Esophagus (tissue), 2 donors: ENCODE measurements around the gene SYNE4. TPM values are rescaled to one million over a fixed set of nuclear protein-coding genes. Genes with fewer than 3 reads are reported as not detected.
"Not testable (repeated sequence)": the region's sequence is repeated elsewhere in the genome, so short reads cannot be mapped to it uniquely, and the experiment has no call there.

Experiments
- H3K27ac ChIP-seq, 2 donors: one replicate each; pipeline ENCODE4 v1.5.1; 2013; ENCODE audit warnings: low read depth in 2 of 2, mild to moderate bottlenecking in 2 of 2, inconsistent platforms in 1 of 2, low read length in 1 of 2, moderate library complexity in 1 of 2
- H3K27me3 ChIP-seq, 2 donors: one replicate each; pipeline ENCODE4 v1.6.1; 2013; ENCODE audit warnings: low read length in 2 of 2, control low read depth in 1 of 2, mild to moderate bottlenecking in 1 of 2; ENCODE audit not compliant: insufficient read depth in 2 of 2, control insufficient read depth in 1 of 2
- H3K36me3 ChIP-seq, 2 donors: one replicate each; pipeline ENCODE4 v1.6.1; 2013; ENCODE audit warnings: low read length in 1 of 2; ENCODE audit not compliant: control insufficient read depth in 2 of 2, insufficient read depth in 2 of 2
- H3K4me1 ChIP-seq, 2 donors: one replicate each; pipeline ENCODE4 v1.6.1; 2013; ENCODE audit warnings: low read length in 1 of 2; ENCODE audit not compliant: control insufficient read depth in 2 of 2, insufficient read depth in 2 of 2
- H3K4me3 ChIP-seq, 2 donors: one replicate each; pipeline ENCODE4 v1.5.1; 2013; ENCODE audit warnings: low read length in 2 of 2, mild to moderate bottlenecking in 2 of 2, low read depth in 1 of 2, moderate library complexity in 1 of 2
- H3K9me3 ChIP-seq, 2 donors: one replicate each; pipeline ENCODE4 v1.6.1; 2013; ENCODE audit warnings: mild to moderate bottlenecking in 2 of 2, low read depth in 1 of 2, low read length in 1 of 2, moderate library complexity in 1 of 2; ENCODE audit not compliant: control insufficient read depth in 2 of 2, insufficient read depth in 1 of 2
- WGBS, 2 donors: extraction: QIAGEN DNeasy Blood & Tissue Kit; methylation state at CpG; one replicate each; pipeline ENCODE4 v1.1.7; 2013; 5-methylcytosine and 5-hydroxymethylcytosine counted together
- polyA plus RNA-seq, 2 donors: library from polyadenylated mRNA; stranded (reverse); fragments of 200-250 nt; gene quantifications; one replicate each; pipeline ENCODE4 v1.2.3, GENCODE V29; 2013
- donor health status: healthy with polysubstance abuse.
- donor health status: Bipolar disorder and iron deficiency.

Gene SYNE4
- polyA plus RNA-seq, 2 donors, result 0.87 to 2.7 TPM

DNA sequence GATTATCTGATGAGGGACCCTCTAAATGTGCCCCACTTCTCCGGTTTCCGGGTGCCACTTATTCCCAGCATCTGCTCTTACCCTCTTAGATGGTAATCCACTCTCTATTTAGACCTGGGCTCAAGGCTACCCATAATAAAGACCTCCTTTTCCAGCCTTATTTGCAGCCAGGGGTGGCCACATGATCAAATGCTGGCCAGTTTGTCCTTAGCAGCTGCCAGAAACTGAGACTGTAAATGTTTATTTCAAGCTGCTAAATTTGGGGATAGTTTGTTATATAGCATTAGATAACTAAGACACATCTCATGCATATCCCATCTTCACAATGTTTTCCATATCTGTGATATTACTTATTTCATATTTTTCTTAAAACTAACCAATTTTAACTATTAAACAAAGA is 35.3 kb upstream of the SYNE4 start:
- no peaks in the 10 kb centered on the region for H3K4me1 ChIP-seq
- H3K4me3 ChIP-seq, result no peak overlapping the region
- 76 to 85% methylated on average over 2 of the region's 2 CpGs for WGBS, 2 donors
- no peaks in the 10 kb centered on the region for H3K27me3 ChIP-seq
- H3K9me3 ChIP-seq, result no peaks in the 10 kb centered on the region
- no peak overlapping the region for H3K27ac ChIP-seq
- H3K36me3 ChIP-seq, result peaks cover 0 to 7% of the 10 kb centered on the region in 2 donors

DNA sequence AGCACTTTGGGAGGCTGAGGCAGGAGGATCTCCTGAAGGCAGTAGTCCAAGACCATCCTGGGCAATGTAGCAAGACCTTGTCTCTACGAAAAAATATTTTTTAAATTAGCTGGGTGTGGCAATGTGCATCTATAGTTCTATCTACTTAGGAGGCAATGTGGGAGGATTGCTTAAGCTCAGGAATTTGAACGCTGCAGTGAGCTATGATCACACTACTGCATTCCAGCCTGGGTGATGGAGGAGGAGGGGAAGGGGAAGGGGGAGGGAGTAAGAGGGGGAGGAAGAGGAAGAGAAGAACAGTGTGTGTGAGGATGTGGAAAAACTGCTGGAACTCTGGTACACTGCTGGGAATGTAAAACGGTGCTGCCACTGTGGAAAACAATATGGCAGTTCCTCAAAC is 33.2 kb upstream of the SYNE4 start:
- Histone ChIP-seq H3K4me1 (no peaks in the 10 kb centered on the region), H3K9me3 (no peaks in the 10 kb centered on the region), H3K36me3 (peaks cover 0 to 7% of the 10 kb centered on the region in 2 donors), H3K27me3 (no peaks in the 10 kb centered on the region), H3K27ac (no peak overlapping the region), H3K4me3 (no peak overlapping the region)
- 31 to 43% methylated on average over 3 of the region's 3 CpGs for WGBS, 2 donors

DNA sequence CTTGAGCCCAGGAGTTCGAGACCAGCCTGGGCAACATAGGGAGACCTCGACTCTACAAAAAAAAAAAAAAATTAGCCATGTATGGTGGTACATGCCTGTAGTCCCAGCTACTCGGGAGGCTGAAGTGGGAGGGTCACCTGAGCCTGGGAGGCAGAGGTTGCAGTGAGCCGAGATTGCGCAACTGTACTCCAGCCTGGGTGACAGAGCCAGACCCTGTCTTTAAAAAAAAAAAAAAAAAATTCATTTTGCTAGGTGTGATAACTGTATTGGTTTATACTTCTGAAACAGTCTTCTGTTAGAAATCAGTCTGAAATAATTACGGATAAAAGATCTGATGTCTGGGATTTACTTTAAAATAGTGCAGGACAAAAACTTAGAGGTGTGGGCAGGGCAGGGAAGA is 32.5 kb upstream of the SYNE4 start:
- H3K4me3 ChIP-seq, H3K9me3 ChIP-seq, H3K27me3 ChIP-seq, H3K4me1 ChIP-seq, H3K36me3 ChIP-seq, H3K27ac ChIP-seq: not testable (repeated sequence)
- 89 to 91% methylated on average over 6 of the region's 6 CpGs for WGBS, 2 donors

DNA sequence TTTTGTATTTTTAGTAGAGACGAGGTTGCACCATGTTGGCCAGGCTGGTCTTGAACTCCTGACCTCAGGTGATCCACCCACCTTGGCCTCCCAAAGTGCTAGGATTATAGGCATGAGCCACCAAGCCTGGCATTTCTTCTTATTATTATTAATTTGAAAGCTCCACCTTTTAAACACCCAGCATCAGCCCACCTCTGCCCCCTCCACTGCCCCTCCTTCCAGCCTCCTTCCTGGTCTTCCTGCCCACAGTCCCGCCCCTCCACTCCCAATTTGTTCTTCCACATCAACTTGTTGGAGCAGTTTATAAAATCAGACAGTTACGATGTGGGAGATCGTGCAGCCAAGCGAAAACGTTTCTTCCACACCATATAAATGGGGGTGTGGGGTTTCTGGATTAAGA is 31.9 kb upstream of the SYNE4 start:
- H3K27ac ChIP-seq, result no peak overlapping the region
- no peaks in the 10 kb centered on the region for H3K9me3 ChIP-seq
- no peak overlapping the region for H3K4me3 ChIP-seq
- 84 to 86% methylated on average over 6 of the region's 6 CpGs for WGBS, 2 donors
- peaks cover 0 to 7% of the 10 kb centered on the region in 2 donors for H3K36me3 ChIP-seq
- no peaks in the 10 kb centered on the region for H3K27me3 ChIP-seq
- no peaks in the 10 kb centered on the region for H3K4me1 ChIP-seq

DNA sequence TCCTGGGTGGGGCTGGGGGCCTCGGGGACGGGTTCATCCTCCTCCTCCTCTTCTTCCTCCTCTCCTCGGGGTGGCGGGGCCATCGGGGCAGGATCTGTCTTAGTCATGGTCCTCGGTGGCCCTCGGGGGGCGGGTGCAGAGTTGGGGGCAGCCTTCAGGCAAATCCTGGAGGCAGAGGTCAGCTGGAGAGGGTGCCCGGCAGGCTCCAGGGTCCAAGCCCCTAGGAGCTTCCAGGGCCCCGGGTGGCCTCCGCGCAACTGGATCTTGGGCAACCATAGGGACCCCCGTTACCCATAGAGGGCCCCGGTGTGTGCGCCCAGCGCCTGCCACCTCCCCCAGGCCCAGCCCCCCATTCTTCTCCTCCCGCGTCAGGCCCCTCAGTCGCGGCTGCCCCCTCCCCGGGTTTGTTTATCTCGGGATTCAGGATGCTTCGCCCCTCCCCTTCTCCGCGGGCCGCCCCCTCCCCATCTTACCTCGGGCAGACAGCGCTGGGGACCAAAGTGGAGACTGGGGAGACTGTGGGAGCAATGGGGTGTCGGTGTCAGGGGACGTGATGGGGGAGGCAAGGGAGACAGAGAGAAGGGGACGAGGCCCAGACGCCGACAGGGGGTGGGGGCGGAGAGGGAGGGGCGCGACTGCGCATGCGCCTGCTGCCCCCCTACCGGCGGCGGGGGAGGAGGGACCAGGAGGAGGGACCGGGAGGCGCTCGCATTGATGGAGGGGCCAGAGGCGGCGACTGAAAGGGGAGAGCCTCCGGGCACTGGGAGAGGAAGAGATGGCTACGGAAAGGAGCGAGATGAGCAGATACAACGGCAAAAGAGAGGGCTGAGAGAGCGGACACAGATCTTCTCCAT is 23.9 kb upstream of the SYNE4 start, which contains the start of gene CLIP3:
Gene CLIP3, minus strand, starts transcription at position 623 of the 854 bp plus-strand sequence. Its CDS starts 516 bp downstream, at position 107.
- H3K27me3 ChIP-seq, result no peaks in the 10 kb centered on the region
- 8 to 12% methylated on average over 45 to 51 of the region's 51 CpGs for WGBS, 2 donors
- H3K4me3 ChIP-seq, result peak within 1 kb of the TSS; percentile 39 to 41
- H3K27ac ChIP-seq, result peak within 1 kb of the TSS; percentile 66
- peaks cover 2 to 4% of the 10 kb centered on the region in 2 donors for H3K4me1 ChIP-seq
- peaks cover 0 to 7% of the 10 kb centered on the region in 2 donors for H3K36me3 ChIP-seq
- H3K9me3 ChIP-seq, result no peaks in the 10 kb centered on the region

DNA sequence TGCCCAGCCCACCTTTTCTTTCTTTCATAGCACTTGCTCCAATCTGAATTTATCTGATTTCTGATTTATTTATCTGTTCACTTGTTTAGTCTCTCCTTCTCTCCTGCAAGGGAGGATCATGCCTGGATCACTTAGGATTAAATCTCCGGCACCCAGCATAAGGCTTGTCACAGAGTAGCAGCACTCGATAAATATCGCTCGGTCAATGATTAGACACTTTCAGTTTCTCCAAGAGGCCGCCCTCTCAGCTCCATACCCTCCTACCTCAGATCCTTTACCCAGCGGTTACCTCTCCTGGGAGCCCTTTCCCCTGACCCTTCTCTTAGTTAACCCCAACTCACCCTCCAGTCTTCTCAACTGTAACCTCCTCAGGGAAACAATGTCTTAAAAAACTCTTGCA is 22.7 kb upstream of the SYNE4 start:
- Histone ChIP-seq H3K27ac (no peak overlapping the region), H3K4me3 (no peak overlapping the region), H3K4me1 (peaks cover 2 to 4% of the 10 kb centered on the region in 2 donors), H3K9me3 (no peaks in the 10 kb centered on the region), H3K36me3 (peaks cover 0 to 17% of the 10 kb centered on the region in 2 donors), H3K27me3 (no peaks in the 10 kb centered on the region)
- 77 to 87% methylated on average over 6 of the region's 6 CpGs for WGBS, 2 donors

DNA sequence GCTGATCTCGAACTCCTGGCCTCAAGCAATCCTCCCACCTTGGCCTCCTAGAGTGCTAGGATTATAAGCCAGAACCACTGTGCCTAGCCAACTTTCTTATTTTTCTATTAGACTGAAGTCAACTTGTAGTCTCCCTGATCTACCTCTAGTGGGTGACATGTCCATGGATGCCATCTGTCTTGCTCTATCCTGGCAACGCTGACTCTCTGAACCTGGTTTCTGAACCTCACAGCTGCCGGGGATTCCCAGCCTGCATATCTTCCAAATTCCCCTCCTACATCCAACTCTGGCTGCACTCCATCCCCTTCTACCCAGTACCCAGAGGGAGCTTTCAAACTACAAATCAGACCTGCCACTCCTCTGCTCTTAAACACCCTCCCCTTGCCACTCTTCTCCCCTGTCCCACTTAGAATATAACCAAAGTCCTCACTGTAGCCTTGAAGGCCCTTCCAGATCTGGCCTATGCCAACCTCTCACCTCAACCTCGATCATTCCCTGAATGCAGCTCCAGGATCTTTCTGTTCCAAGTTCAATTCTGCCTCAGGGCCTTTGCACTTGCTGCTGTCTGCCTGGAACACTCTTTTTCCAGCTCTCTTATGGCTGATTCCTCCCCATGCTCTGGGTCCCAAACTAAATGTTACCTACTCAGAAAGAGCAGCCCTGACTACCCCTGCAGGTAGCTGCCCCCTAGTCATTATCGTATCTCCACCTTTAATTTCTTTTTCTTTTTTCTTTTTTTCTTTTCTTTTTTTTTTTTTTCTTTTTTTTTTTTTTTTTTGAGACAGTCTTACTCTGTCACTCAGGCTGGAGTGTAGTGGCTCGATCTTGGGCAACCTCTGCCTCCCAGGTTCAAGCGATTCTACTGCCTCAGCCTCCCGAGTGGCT is 21.9 kb upstream of the SYNE4 start:
- WGBS, 2 donors, result 71 to 82% methylated on average over 8 of the region's 8 CpGs
- H3K9me3 ChIP-seq, result no peaks in the 10 kb centered on the region

DNA sequence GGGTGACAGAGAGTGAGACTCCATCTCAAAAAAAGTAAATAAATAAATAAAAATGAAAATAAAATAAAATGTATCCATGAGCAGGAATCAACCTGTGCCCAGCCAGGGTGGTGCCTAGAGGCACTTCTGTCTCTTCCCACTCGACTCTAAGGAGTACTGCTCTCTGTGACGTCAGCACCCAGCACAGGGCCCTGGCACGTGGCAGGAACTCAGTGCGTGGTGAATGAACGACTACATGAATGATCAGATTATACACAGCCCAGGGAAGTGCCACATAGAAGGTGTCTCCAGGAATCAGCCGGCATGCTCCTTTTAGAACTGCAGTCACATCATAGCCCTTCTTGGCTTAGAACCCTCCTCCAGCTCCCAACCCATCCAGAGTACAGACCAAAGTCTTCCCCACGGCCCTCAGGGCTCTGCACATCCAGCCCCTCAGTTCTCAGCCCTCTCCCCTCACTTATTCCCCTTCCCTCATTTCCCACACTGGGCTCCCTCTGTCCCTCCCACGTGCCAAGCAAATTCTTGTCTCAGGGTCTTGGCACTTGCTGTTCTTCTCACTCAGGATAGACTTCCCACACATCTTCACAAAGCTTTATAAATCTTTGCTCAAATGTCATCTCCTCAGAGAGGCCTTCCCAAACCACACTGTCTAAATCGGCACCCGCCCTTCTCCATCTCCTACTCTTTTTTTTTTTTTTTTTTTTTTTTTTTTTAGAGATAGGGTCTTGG is 19.9 kb upstream of the SYNE4 start:
- Histone ChIP-seq H3K4me1 (peaks cover 2 to 4% of the 10 kb centered on the region in 2 donors), H3K27me3 (no peaks in the 10 kb centered on the region), H3K36me3 (peaks cover 3 to 15% of the 10 kb centered on the region in 2 donors), H3K4me3 (no peak overlapping the region), H3K9me3 (no peaks in the 10 kb centered on the region), H3K27ac (no peak overlapping the region)
- 83% methylated on average over 10 of the region's 10 CpGs for WGBS, 2 donors

More for the DNA sequence above, 21.9 kb upstream of the SYNE4 start:
- peaks cover 2 to 4% of the 10 kb centered on the region in 2 donors for H3K4me1 ChIP-seq
- H3K27ac ChIP-seq, result no peak overlapping the region
- no peak overlapping the region for H3K4me3 ChIP-seq
- H3K36me3 ChIP-seq, result peaks cover 0 to 17% of the 10 kb centered on the region in 2 donors
- no peaks in the 10 kb centered on the region for H3K27me3 ChIP-seq

DNA sequence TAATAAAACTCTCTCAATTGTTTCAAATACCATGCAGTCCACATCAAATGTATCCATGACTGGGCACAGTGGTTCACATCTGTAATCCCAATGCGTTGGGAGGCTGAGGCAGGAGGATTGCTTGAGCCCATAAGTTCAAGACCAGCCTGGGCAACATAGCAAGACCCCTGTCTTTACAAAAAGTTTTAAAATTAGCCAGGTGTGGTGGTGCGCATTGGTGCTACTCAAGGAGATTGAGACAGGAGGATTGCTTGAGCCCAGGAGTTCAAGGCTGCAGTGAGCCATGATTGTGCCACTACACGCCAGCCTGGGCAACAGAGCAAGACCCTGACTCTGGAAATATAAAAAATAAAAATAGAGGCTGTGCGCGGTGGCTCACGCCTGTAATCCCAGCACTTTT is 19.1 kb upstream of the SYNE4 start:
- 95% methylated on average over 6 of the region's 6 CpGs for WGBS, 2 donors
- Histone ChIP-seq H3K27ac (no peak overlapping the region), H3K9me3 (no peaks in the 10 kb centered on the region), H3K4me3 (no peak overlapping the region), H3K36me3 (peaks cover 3 to 15% of the 10 kb centered on the region in 2 donors), H3K27me3 (no peaks in the 10 kb centered on the region), H3K4me1 (peaks cover 0 to 3% of the 10 kb centered on the region in 2 donors)
